ENCODE measurements around the gene CFAP65.

DNA sequence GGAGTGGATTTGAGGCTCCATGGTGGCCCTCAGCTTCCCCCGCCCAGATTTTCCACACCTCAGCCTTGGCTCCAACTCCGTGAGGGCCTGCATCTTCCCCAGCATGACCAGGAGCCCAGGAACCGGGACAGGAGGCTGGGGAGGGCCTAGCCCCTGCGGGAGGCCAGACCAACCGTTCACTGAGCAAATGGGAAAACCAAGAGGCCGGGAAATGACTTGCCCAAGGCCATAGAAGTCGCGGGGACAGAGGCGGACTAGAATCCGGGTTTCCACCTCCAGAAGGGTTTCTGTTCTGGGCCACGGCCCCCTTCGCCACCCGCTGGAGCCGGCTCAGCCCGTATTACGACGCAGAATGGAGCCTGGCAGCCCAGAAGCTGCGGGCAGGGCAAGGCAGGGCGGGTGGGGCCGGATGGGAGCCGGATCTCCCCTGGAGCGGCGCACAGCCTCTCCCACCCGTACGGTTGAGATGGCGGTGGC is 40.2 kb downstream of the CFAP65 start:
- TF ChIP-seq, protein P1, sequence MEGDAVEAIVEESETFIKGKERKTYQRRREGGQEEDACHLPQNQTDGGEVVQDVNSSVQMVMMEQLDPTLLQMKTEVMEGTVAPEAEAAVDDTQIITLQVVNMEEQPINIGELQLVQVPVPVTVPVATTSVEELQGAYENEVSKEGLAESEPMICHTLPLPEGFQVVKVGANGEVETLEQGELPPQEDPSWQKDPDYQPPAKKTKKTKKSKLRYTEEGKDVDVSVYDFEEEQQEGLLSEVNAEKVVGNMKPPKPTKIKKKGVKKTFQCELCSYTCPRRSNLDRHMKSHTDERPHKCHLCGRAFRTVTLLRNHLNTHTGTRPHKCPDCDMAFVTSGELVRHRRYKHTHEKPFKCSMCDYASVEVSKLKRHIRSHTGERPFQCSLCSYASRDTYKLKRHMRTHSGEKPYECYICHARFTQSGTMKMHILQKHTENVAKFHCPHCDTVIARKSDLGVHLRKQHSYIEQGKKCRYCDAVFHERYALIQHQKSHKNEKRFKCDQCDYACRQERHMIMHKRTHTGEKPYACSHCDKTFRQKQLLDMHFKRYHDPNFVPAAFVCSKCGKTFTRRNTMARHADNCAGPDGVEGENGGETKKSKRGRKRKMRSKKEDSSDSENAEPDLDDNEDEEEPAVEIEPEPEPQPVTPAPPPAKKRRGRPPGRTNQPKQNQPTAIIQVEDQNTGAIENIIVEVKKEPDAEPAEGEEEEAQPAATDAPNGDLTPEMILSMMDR (IDR thresholded peaks at IDR 0.05) = no peak
- no peak for TF ChIP-seq POLR2A (IDR thresholded peaks at IDR 0.05)
- no peak for TF ChIP-seq EP300 (IDR thresholded peaks at IDR 0.05)
- TF ChIP-seq POLR2AphosphoS5 (IDR thresholded peaks at IDR 0.05) = no peak

Data from gastroesophageal sphincter (tissue), 3 donors.